COLO829 (cell line): ENCODE results near the gene TNFAIP8.
"Not testable (repeated sequence)": the region's sequence is repeated elsewhere in the genome, so short reads cannot be mapped to it uniquely, and the experiment has no call there.

ENCODE experiments used
- DNase-seq: peaks from one replicate; pipeline ENCODE4 v3.0.0; 2012; ENCODE audit warnings: low spot score

Gene TNFAIP8

GRCh38 chr5:119396030-119396664, 40.3 kb downstream of the TNFAIP8 start:
- DNase-seq, result no peak

GRCh38 chr5:119397518-119398380, 41.9 kb downstream of the TNFAIP8 start:
- DNase-seq, result no peak

GRCh38 chr5:119398727-119399466, 43.1 kb downstream of the TNFAIP8 start:
- DNase-seq, result no peak

GRCh38 chr5:119400245-119400644, 44.4 kb downstream of the TNFAIP8 start:
- DNase-seq, result no peak

GRCh38 chr5:119402081-119402480, 46.3 kb downstream of the TNFAIP8 start:
- DNase-seq, result peak; percentile 44

- DNase-seq, result peak; percentile 13
Observed at GRCh38 chr5:119402555-119402954, 46.7 kb downstream of the TNFAIP8 start.

GRCh38 chr5:119404033-119404432, 48.2 kb downstream of the TNFAIP8 start:
- no peak for DNase-seq

- DNase-seq, result no peak
Observed at GRCh38 chr5:119405419-119405818, 49.6 kb downstream of the TNFAIP8 start.

GRCh38 chr5:119406551-119407110, 50.8 kb downstream of the TNFAIP8 start:
- DNase-seq, result no peak

GRCh38 chr5:119409235-119409815, 53.5 kb downstream of the TNFAIP8 start:
- DNase-seq, result no peak

GRCh38 chr5:119410448-119411159, 54.8 kb downstream of the TNFAIP8 start:
- DNase-seq, result no peak

GRCh38 chr5:119411361-119412278, 55.8 kb downstream of the TNFAIP8 start:
- peak; percentile 50 for DNase-seq

GRCh38 chr5:119412279-119413227, 56.7 kb downstream of the TNFAIP8 start:
- DNase-seq, result no peak

- not testable (repeated sequence) for DNase-seq
Observed at GRCh38 chr5:119414124-119414734, 58.4 kb downstream of the TNFAIP8 start.

- no peak for DNase-seq
Observed at GRCh38 chr5:119417891-119418605, 62.2 kb downstream of the TNFAIP8 start.

- DNase-seq, result no peak
Observed at GRCh38 chr5:119418606-119419100, 62.8 kb downstream of the TNFAIP8 start.

GRCh38 chr5:119420169-119420568, 64.3 kb downstream of the TNFAIP8 start:
- DNase-seq, result no peak

- DNase-seq, result no peak
Observed at GRCh38 chr5:119426057-119426456, 70.2 kb downstream of the TNFAIP8 start.
